Measurements from ENCODE around the gene GAS7. TPM values are rescaled to one million over a fixed set of nuclear protein-coding genes. Genes with fewer than 3 reads are reported as not detected.
"Not testable (repeated sequence)": the region's sequence is repeated elsewhere in the genome, so short reads cannot be mapped to it uniquely, and the experiment has no call there.

Gene GAS7
- polyA plus RNA-seq, 3 donors from 2014 or later, result 8.1 to 31.2 (median 13.7) TPM

DNA sequence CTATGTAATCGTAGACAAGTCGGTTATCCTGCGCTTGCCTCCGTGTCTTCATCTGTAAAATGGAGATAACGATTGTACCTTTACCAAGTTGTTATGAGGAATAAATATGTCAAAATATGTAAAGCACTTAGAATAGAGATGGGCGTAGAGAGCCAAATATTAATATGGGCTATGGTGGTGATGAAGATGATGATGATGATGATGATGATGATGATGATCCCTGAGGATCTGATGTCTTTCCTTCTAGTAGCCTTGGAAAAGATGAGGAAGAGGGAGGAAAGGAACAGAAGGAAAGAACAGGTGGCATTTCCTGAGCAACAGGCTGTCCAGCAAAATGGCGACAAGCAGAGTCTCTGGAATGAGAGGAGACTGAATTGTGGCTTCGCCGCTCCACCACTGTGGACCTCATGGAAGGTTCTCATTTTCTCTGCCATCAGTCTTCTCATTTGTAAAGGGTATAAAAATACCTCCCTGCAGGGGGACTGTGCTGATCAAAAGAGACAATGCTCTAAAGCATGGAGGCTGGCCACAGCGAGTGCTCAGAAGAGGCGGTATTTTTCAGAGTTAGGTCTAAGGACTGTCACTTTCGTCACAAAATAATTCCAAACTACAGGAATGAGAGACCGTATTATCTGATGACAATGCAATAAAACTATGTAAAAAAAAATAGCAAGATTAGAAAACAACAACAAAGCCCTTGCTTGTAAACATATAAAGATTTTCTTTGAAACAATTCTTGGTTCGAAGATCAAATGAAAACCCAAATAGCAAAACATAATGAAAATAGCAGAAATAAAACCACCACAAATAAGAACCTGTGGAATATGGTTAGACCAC lies 276.2 kb downstream of the GAS7 start:
- no peaks in the 10 kb centered on the region for H3K9me3 Mint-ChIP-seq
- H3K4me1 Mint-ChIP-seq, result peaks cover 3 to 7% of the 10 kb centered on the region in 2 donors
- H3K36me3 Mint-ChIP-seq, result peaks cover 13 to 53% (median 29%) of the 10 kb centered on the region in 3 donors
- H3K27me3 Mint-ChIP-seq (ENCODE audit: low read depth in 3 of 3), result peaks cover 6 to 15% (median 9%) of the 10 kb centered on the region in 3 donors
- no peak overlapping the region for H3K4me3 Mint-ChIP-seq
- peak overlapping the region in 1 of 6 donors; percentile 8 for H3K27ac Mint-ChIP-seq
- DNase-seq, result no peak

DNA sequence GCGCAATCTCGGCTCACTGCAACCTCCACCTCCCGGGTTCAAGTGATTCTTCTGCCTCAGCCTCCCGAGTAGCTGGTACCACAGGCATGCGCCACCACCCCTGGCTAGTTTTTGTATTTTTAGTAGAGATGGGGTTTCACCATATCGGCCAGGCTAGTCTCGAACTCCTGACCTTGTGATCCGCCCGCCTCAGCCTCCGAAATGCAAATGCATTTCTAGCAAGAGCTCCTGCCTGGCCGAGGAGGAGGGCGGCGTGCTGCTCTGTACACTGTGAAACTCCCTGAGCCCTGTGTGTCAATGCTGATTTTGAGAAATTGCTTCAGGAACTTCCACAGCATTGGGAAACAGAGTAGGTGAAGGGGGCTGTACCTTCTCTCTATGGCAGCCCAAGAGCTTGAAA lies 277.2 kb downstream of the GAS7 start:
- H3K27ac Mint-ChIP-seq, H3K9me3 Mint-ChIP-seq, H3K4me3 Mint-ChIP-seq, DNase-seq, H3K4me1 Mint-ChIP-seq: not testable (repeated sequence)
- Mint-ChIP-seq H3K27me3 (ENCODE audit: low read depth in 3 of 3) (peaks cover 9 to 15% (median 10%) of the 10 kb centered on the region in 3 donors), H3K36me3 (peaks cover 18 to 57% (median 29%) of the 10 kb centered on the region in 3 donors)

DNA sequence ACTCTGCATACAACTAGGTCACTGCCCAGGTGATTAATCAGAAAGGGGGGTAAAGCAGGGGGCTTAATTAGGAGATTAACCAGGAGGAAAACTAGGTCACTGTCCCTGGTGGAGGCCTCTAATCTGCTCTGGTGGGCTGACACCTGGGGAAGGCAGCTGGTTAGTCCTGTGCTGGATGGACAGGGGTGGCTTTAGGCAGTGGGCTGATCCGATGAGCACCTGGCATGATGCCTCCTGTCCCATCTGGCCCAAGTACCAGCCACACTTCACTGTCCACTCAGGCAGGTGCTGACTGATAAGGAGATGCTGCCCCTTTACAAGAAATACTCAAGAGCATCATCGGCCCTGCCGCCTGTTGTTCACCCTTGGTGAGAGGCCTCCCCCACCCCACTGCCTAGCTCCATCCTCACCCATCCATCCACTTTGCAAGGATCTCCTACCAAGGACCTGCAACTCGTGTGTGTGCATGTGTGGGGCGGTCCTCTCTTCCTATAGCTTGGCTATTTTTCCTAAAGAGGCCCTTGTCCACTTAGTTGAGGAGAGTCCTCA lies 279.5 kb downstream of the GAS7 start:
- Mint-ChIP-seq H3K36me3 (peaks cover 25 to 64% (median 33%) of the 10 kb centered on the region in 3 donors), H3K4me1 (no peaks in the 10 kb centered on the region), H3K27ac (peak overlapping the region in 2 of 6 donors; percentile 14 to 19), H3K27me3 (ENCODE audit: low read depth in 3 of 3) (peaks cover 3 to 13% (median 10%) of the 10 kb centered on the region in 3 donors), H3K4me3 (no peak overlapping the region), H3K9me3 (no peaks in the 10 kb centered on the region)
- no peak for DNase-seq

DNA sequence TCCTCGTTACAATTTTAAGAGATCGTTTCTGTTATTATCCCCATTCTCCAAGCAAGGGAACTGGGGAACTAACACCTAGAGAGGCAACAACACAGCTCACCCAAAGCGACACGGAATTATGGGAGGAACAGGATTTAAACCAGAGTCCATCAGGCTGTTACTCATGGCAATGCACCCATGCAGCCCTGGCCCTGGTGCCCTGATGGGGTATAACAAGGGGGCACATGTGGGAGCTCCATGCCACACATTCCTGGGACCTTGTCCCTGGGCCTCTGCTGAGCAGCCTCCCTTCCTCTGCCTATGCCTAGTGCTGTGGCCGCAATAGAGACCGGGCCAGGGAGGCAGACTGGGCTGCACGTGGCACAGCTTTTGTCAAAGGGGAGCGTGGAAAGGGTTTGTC lies 280.1 kb downstream of the GAS7 start:
- H3K9me3 Mint-ChIP-seq, result no peaks in the 10 kb centered on the region
- H3K4me3 Mint-ChIP-seq, result no peak overlapping the region
- H3K36me3 Mint-ChIP-seq, result peaks cover 25 to 66% (median 30%) of the 10 kb centered on the region in 3 donors
- H3K4me1 Mint-ChIP-seq, result no peaks in the 10 kb centered on the region
- H3K27ac Mint-ChIP-seq, result no peak overlapping the region
- H3K27me3 Mint-ChIP-seq (ENCODE audit: low read depth in 3 of 3), result peaks cover 3 to 13% (median 10%) of the 10 kb centered on the region in 3 donors
- DNase-seq, result no peak

DNA sequence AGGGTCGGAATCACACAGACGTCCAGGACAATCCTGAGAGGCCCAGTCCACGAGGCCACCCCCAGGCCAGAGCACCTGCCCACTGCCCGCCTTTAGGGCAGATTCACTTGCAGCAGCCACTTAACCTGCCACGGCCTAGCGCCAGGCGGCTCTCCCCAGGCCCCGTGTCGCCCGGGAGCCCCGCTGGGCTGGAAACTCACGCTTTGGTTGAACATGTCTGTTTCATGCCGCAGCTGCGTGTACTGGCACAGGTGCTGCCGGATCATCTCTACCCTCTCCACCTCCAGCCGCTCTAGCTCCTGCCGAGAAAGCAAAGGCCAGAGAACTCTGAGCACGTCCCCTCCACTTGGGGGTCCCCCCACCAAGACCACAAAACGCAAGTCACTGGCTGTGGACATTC lies 280.6 kb downstream of the GAS7 start:
- DNase-seq, result no peak
- H3K4me1 Mint-ChIP-seq, result no peaks in the 10 kb centered on the region
- peaks cover 3 to 13% (median 10%) of the 10 kb centered on the region in 3 donors for H3K27me3 Mint-ChIP-seq (ENCODE audit: low read depth in 3 of 3)
- no peak overlapping the region for H3K27ac Mint-ChIP-seq
- H3K4me3 Mint-ChIP-seq, result no peak overlapping the region
- no peaks in the 10 kb centered on the region for H3K9me3 Mint-ChIP-seq
- peaks cover 26 to 64% (median 27%) of the 10 kb centered on the region in 3 donors for H3K36me3 Mint-ChIP-seq

DNA sequence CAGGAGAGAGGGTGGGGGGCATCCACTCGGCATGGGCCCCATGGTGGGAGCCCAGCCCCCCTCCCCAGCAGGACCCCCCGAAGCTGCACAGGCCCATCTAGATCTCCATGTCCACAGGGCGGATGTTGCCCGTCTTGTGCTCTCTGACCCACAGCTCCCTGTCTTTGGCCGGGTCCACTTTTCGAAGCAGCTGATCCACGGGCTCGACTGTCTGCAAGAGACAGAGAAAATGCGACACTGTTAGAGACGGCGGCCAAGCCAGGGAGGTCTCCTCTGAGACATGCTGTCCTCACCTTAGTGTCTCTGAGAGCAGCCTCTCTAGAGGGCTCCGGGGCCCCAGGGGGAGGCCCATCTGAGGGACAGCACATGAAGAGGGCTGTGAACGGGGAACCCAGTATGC lies 281.3 kb downstream of the GAS7 start:
- Mint-ChIP-seq H3K4me3 (no peak overlapping the region), H3K9me3 (no peaks in the 10 kb centered on the region), H3K27me3 (ENCODE audit: low read depth in 3 of 3) (peaks cover 5 to 13% (median 10%) of the 10 kb centered on the region in 3 donors), H3K27ac (no peak overlapping the region), H3K4me1 (no peaks in the 10 kb centered on the region), H3K36me3 (peaks cover 26 to 65% (median 29%) of the 10 kb centered on the region in 3 donors)
- no peak for DNase-seq

DNA sequence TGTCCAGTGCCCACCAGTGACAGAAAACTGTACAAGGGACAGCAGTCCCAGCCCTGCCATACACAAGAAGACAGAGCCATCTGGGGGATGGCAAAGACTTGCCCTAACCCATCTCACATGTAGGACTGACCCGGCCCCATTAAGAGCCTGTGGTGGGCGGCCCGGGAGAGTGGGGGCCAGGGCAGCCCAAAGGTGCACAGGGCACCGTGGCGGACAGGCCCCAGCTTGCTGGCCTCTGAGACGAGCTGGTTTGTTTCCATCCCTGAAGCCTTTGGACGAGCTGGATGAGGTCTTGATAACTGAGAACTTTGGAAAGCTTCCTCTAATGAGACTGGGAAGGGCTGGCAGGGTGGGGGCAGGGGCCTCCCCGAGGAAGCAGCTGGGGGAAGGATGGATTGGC lies 282.3 kb downstream of the GAS7 start:
- peaks cover 5 to 17% (median 10%) of the 10 kb centered on the region in 3 donors for H3K27me3 Mint-ChIP-seq (ENCODE audit: low read depth in 3 of 3)
- peaks cover 0 to 1% of the 10 kb centered on the region in 2 donors for H3K4me1 Mint-ChIP-seq
- no peak for DNase-seq
- peaks cover 26 to 66% (median 26%) of the 10 kb centered on the region in 3 donors for H3K36me3 Mint-ChIP-seq
- no peak overlapping the region for H3K4me3 Mint-ChIP-seq
- H3K9me3 Mint-ChIP-seq, result no peaks in the 10 kb centered on the region
- H3K27ac Mint-ChIP-seq, result no peak overlapping the region

DNA sequence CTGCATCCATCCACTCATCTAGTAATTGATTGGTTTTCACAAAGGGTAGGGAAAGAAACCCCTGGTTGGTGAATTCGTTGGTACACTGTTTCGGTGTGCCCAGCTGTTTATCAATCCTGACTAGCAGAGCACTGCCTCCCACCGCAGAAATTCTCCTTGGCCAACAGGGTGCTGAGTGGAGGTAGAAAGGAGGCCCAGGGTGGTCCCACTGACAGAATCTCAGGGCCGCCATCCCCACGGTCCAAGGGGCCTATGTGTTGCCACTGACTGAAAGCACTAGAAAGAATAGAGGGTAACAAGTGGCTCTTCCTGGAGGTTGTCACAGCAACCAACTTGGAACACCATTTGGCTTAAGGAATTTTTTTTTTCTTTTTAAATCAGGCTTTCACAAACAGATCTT lies 284.9 kb downstream of the GAS7 start:
- H3K36me3 Mint-ChIP-seq, result peaks cover 10 to 44% (median 21%) of the 10 kb centered on the region in 3 donors
- H3K27ac Mint-ChIP-seq, result no peak overlapping the region
- H3K4me3 Mint-ChIP-seq, result no peak overlapping the region
- H3K4me1 Mint-ChIP-seq, result peaks cover 0 to 1% of the 10 kb centered on the region in 2 donors
- H3K9me3 Mint-ChIP-seq, result no peaks in the 10 kb centered on the region
- H3K27me3 Mint-ChIP-seq (ENCODE audit: low read depth in 3 of 3), result peaks cover 7 to 17% (median 11%) of the 10 kb centered on the region in 3 donors
- DNase-seq, result no peak

DNA sequence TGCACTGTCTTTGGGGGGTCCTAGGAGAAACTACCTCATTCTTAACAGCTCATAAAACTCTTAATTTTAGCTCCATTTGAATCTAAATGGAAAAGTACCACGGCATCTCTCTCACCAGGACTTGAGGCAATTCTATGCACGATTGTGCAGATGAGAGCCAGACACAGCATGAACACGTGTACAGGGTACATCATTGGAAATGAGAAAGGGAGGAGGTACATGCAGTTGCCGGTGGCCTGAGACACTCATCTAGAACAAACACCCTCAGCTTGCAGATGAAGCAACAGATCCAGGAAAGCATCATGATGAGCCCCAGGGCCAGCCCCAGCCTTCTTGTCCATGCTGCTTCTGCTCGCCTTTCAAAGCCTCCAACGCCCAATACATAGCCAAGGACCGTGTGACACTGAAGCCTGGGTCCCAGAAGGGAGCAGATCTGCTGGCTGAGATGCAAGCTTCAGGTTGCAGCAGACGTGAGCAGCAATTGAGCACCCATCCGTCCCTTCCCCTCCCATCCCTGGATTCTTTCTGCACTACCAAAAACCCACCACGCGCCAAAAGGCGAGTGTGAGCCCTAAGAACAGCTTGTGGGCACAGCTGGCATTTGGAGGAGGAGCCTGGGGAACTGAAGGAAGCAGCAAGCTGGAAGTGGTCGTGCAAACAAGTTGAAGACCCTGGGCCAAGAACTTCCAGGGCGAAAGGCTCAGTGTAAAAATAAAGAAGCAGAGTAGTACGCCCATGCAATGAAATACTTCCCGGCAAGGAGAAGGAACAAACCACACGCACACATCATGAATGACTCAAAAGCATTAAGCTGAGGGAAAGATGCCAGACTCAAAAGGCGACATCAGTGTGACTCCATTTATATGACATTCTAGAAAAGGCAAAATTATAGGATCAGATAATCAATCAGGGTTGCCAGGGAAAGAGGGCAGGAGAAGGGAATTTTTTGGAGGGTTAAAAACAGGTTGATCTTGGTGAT lies 286.0 kb downstream of the GAS7 start:
- Mint-ChIP-seq H3K4me3 (no peak overlapping the region), H3K27me3 (ENCODE audit: low read depth in 3 of 3) (peaks cover 7 to 17% (median 10%) of the 10 kb centered on the region in 3 donors), H3K4me1 (peaks cover 0 to 1% of the 10 kb centered on the region in 2 donors), H3K27ac (peak overlapping the region in 3 of 6 donors; percentile 2 to 74 (median 40)), H3K36me3 (peaks cover 7 to 37% (median 21%) of the 10 kb centered on the region in 3 donors), H3K9me3 (no peaks in the 10 kb centered on the region)
- DNase-seq, result no peak

DNA sequence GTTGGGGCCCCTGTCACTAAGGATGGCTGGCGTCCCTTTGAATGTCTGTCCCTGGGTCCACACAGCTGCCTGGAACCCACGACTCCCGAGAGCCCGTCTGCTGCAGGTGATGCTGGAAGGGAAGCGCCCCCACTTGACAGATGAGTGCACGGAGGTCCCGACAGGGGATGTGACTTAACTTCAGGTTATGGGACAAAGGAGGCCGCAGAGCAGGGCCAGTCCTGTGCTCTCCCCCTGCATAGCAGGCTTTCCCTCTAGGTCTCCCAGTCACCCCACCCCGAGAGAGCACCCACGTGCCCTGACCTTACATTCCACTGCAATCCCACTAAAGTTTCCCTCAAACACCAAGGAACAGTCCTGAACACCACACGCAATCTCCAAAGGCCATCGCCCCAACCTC lies 287.3 kb downstream of the GAS7 start:
- no peak for DNase-seq
- Mint-ChIP-seq H3K9me3 (no peaks in the 10 kb centered on the region), H3K27ac (no peak overlapping the region), H3K4me3 (no peak overlapping the region), H3K27me3 (ENCODE audit: low read depth in 3 of 3) (peaks cover 7 to 13% (median 10%) of the 10 kb centered on the region in 3 donors), H3K36me3 (peaks cover 7 to 27% (median 16%) of the 10 kb centered on the region in 3 donors), H3K4me1 (peaks cover 0 to 1% of the 10 kb centered on the region in 2 donors)

DNA sequence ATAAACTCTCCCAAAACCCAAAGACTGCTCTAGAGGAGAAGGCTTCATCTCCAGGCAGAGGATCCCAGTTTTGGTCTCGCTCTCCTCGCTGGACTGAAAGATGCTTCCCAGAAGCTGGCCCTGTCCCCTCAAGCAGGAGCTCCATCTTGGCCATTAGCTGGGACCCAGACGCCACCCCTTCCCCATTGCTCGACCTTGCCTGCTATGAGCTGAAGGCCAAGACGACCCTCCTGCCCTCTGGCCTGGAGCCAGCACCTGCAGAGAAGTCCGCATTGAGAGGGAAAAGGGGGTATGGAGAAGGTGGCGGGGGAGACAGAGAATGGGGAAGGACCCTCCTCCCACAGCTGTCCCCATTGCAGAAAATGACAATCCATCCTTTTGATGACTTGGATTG lies 289.8 kb downstream of the GAS7 start:
- Mint-ChIP-seq H3K27ac (peak overlapping the region in 1 of 6 donors; percentile 40), H3K4me3 (no peak overlapping the region), H3K4me1 (peaks cover 0 to 1% of the 10 kb centered on the region in 2 donors)

DNA sequence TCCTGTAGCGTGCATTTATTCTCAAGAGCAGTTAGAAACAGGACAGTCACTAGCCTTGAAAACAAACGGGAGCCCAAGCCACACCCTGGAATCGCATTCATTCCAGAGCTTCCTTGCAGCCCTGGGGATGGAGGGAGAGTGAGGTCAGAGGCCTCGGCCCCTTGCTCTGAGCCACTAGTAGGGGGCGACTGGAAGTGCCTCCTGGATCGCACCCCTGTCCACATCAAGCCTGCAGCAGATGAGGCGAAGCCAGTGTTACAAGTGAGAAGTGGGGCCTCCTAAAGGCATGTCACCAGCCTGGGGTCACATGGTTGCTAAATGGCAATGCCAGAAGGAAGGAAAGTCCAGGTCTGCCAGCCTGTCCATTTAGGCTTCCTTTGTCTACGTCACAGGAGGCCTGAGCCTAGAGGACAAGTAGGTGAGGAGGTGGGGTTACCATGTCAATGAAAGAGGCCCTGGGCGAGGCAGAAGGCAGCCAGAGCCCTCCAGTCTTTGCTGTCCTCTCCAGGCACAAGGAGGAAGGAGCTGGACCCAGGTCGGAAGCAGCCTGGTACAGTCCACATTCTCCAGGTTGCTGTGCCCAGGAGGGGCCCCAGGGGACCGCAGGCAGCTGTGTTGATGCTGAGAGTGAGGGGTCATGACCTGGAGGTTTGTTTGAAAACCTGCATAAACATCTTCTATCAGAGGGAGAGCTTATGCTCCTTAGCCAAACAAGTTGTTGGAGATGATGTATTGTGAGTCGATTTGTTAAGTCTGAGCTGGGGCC lies 290.3 kb downstream of the GAS7 start:
- no peak for DNase-seq
- no peaks in the 10 kb centered on the region for H3K9me3 Mint-ChIP-seq
- no peak overlapping the region for H3K27ac Mint-ChIP-seq
- H3K4me1 Mint-ChIP-seq, result peaks cover 0 to 1% of the 10 kb centered on the region in 2 donors
- H3K36me3 Mint-ChIP-seq, result peaks cover 0 to 9% (median 6%) of the 10 kb centered on the region in 3 donors
- no peak overlapping the region for H3K4me3 Mint-ChIP-seq
- H3K27me3 Mint-ChIP-seq (ENCODE audit: low read depth in 3 of 3), result peaks cover 6 to 10% (median 7%) of the 10 kb centered on the region in 3 donors

More for the DNA sequence above, 289.8 kb downstream of the GAS7 start:
- no peak for DNase-seq
- Mint-ChIP-seq H3K36me3 (peaks cover 0 to 10% (median 9%) of the 10 kb centered on the region in 3 donors), H3K9me3 (no peaks in the 10 kb centered on the region), H3K27me3 (ENCODE audit: low read depth in 3 of 3) (peaks cover 6 to 10% (median 7%) of the 10 kb centered on the region in 3 donors)

DNA sequence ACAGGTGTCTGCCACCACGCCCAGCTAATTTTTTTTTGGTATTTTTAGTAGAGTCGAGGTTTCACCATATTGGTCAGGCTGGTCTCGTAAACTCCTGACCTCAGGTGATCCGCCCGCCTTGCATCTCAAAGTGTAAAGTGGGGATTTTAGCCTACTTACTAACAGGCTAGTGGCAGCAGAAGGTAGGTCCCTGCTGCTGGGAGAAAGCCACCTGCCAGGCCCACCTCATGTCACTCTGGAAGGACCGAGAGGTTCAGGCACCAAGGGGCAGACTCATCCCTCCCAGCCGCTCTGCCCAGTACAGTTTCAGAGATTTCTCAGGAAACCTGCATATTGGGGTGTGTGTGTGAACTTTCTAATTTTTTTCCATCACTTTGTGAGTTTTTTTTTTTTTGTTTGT lies 291.3 kb downstream of the GAS7 start:
- Mint-ChIP-seq H3K4me3 (no peak overlapping the region), H3K36me3 (peaks cover 0 to 4% (median 0%) of the 10 kb centered on the region in 3 donors), H3K4me1 (peaks cover 0 to 1% of the 10 kb centered on the region in 2 donors), H3K27ac (no peak overlapping the region), H3K9me3 (no peaks in the 10 kb centered on the region), H3K27me3 (ENCODE audit: low read depth in 3 of 3) (peaks cover 5 to 10% (median 6%) of the 10 kb centered on the region in 3 donors)
- no peak for DNase-seq

All from immature natural killer cell (primary cell).